Transverse colon (tissue), 4 donors: Measurements from ENCODE around the gene SEC61A1. TPM values are rescaled to one million over a fixed set of nuclear protein-coding genes. Genes with fewer than 3 reads are reported as not detected.
A peak's percentile ranks its signal among the peaks of the same experiment; 100 is the strongest.

Experiments used
- DNase-seq: peaks from one replicate; pipeline ENCODE4 v3.0.0-alpha.2; 2019
- H3K27ac ChIP-seq, 4 donors: fragments of 200-600 bp; sonication (generic); 2 replicates each; pipeline ENCODE4 v1.5.1; 2016 to 2018; ENCODE audit warnings: inconsistent platforms in 4 of 4
- H3K27me3 ChIP-seq: fragments of 200-600 bp; sonication (generic); 2 replicates; pipeline ENCODE4 v1.5.1; 2017; ENCODE audit warnings: inconsistent platforms
- H3K36me3 ChIP-seq, 4 donors: fragments of 200-600 bp; sonication (generic); 2 replicates each; pipeline ENCODE4 v1.5.1; 2017 to 2019; ENCODE audit warnings: inconsistent platforms in 4 of 4
- H3K4me1 ChIP-seq, 4 donors: fragments of 200-600 bp; sonication (generic); 2 replicates each; pipeline ENCODE4 v1.5.1; 2017 to 2020; ENCODE audit warnings: inconsistent platforms in 4 of 4
- H3K4me3 ChIP-seq, 4 donors: fragments of 200-600 bp; sonication (generic); 1 replicate in 1 of 4; 2 replicates in 3 of 4; pipeline versions ENCODE4 v1.5.1 to v1.6.1; 2017 to 2019; ENCODE audit warnings: inconsistent platforms in 4 of 4
- H3K9me3 ChIP-seq, 2 donors: fragments of 200-600 bp; sonication (generic); 2 replicates each; pipeline ENCODE4 v1.5.1; 2017 to 2019; ENCODE audit warnings: inconsistent platforms in 2 of 2
- CTCF ChIP-seq, 5 experiments: fragments of 200-600 bp in 3 of 5; fragments of 450-650 bp in 2 of 5; sonication (generic) in 3 of 5; IDR thresholded peaks; 1 replicate in 2 of 5; 2 replicates in 3 of 5; pipeline ENCODE4 v1.5.1; 2016 to 2017; ENCODE audit warnings: antibody characterized with exemption in 5 of 5, inconsistent platforms in 3 of 5, mild to moderate bottlenecking in 2 of 5, moderate library complexity in 1 of 5
- EP300 ChIP-seq: sonication (generic); formaldehyde crosslinking; IDR thresholded peaks from one replicate; pipeline ENCODE4 v1.6.1; 2017; ENCODE audit warnings: antibody characterized with exemption, low read depth
- POLR2A ChIP-seq: fragments of 450-650 bp; IDR thresholded peaks from one replicate; pipeline ENCODE4 v1.6.1; 2016; ENCODE audit warnings: antibody characterized with exemption, mild to moderate bottlenecking, moderate library complexity
- POLR2AphosphoS5 ChIP-seq, 3 donors: sonication (generic); formaldehyde crosslinking; IDR thresholded peaks; one replicate each; pipeline ENCODE4 v1.6.1; 2016; ENCODE audit warnings: antibody characterized with exemption in 3 of 3
- WGBS, 2 donors: methylation state at CpG; one replicate each; pipeline ENCODE4 v1.1.5; 2018; ENCODE audit warnings: low coverage in 1 of 2; 5-methylcytosine and 5-hydroxymethylcytosine counted together
- in situ Hi-C, 4 donors: fragments of 200-750 bp; cut with MboI; loops; one replicate each; pipeline versions ENCODE4 v1.15.0 to v1.15.1; 2017; ENCODE audit warnings: low sequenced_read_pairs in 3 of 4, low pct_ligation_motif_present in 1 of 4, low pct_unique_long_range_greater_than_20kb in 1 of 4
- intact Hi-C: fragments of 100-400 bp; cut with DNase I; formaldehyde crosslinking; loops from one replicate; pipeline ENCODE4 v1.15.1; 2023; ENCODE audit warnings: low total_unique reads
- total RNA-seq, 4 donors: library from RNA; depleted of rRNA; stranded (reverse); fragments of >200 nt; gene quantifications; one replicate each; pipeline ENCODE4 v1.1.0, GENCODE V29; 2016

SEC61A1 gene
- total RNA-seq, 4 donors from 2014 or later: 86.6 to 116 (median 115) TPM

GRCh38 chr3:128075522-128076482 is 23.6 kb downstream of the SEC61A1 start:
- TF ChIP-seq POLR2A (no peak), EP300 (no peak), POLR2AphosphoS5 (IDR thresholded peaks at IDR 0.05) (peak; percentile 40 to 62 (median 59)), CTCF (IDR thresholded peaks at IDR 0.05) (peak; percentile 85 to 98 (median 96))
- in situ Hi-C loops: loop anchor here in 3 of 4 donors (25.0 kb wide), 3 partner anchors 411 to 536 kb away; partner anchors contain the start of gene GATA2 (in 1 of the 3)
- WGBS, 2 donors: 5% methylated on average over 71 of the region's 78 CpGs; no CpG with 5 or more reads in 1 of the 2 donors
- Histone ChIP-seq H3K4me1 (peaks cover 8 to 24% (median 22%) of the 10 kb centered on the region in 4 donors), H3K9me3 (no peaks in the 10 kb centered on the region), H3K4me3 (peak overlapping the region; percentile 18 to 54 (median 34)), H3K27me3 (peaks cover 4% of the 10 kb centered on the region), H3K36me3 (peaks cover 0 to 9% (median 3%) of the 10 kb centered on the region in 4 donors), H3K27ac (peak overlapping the region; percentile 50 to 76 (median 68))
- DNase-seq: peak; percentile 91
- intact Hi-C loops: no loop called here

GRCh38 chr3:128076483-128077201 is 24.4 kb downstream of the SEC61A1 start:
- intact Hi-C loops: no loop called here
- Histone ChIP-seq H3K4me1 (peaks cover 8 to 31% (median 27%) of the 10 kb centered on the region in 4 donors), H3K9me3 (no peaks in the 10 kb centered on the region), H3K27me3 (peaks cover 4% of the 10 kb centered on the region), H3K27ac (peak overlapping the region in 2 of 4 donors; percentile 7 to 71), H3K36me3 (peaks cover 0 to 1% (median 0%) of the 10 kb centered on the region in 4 donors), H3K4me3 (peak overlapping the region in 3 of 4 donors; percentile 27 to 54 (median 41))
- 18% methylated on average over 30 of the region's 79 CpGs; no CpG with 5 or more reads in 1 of the 2 donors for WGBS, 2 donors
- no peak for TF ChIP-seq CTCF (IDR thresholded peaks at IDR 0.05)
- TF ChIP-seq POLR2A: no peak
- TF ChIP-seq POLR2AphosphoS5 (IDR thresholded peaks at IDR 0.05): no peak
- no peak for TF ChIP-seq EP300
- in situ Hi-C loops: loop anchor here in 3 of 4 donors (25.0 kb wide), 3 partner anchors 411 to 536 kb away; partner anchors contain the start of gene GATA2 (in 1 of the 3)
- DNase-seq: peak; percentile 34

GRCh38 chr3:128077202-128077624 is 25.0 kb downstream of the SEC61A1 start:
- no peak for TF ChIP-seq POLR2AphosphoS5 (IDR thresholded peaks at IDR 0.05)
- TF ChIP-seq EP300: no peak
- TF ChIP-seq POLR2A: no peak
- no peak for TF ChIP-seq CTCF (IDR thresholded peaks at IDR 0.05)
- 22% methylated on average over 11 of the region's 11 CpGs; no CpG with 5 or more reads in 1 of the 2 donors for WGBS, 2 donors
- Histone ChIP-seq H3K4me1 (peaks cover 8 to 33% (median 32%) of the 10 kb centered on the region in 4 donors), H3K27ac (peak overlapping the region in 2 of 4 donors; percentile 1 to 71), H3K27me3 (peaks cover 4% of the 10 kb centered on the region), H3K36me3 (no peaks in the 10 kb centered on the region), H3K4me3 (peak overlapping the region in 3 of 4 donors; percentile 27 to 54 (median 41)), H3K9me3 (no peaks in the 10 kb centered on the region)
- intact Hi-C loops: no loop called here
- DNase-seq: no peak
- in situ Hi-C loops: loop anchor here in 3 of 4 donors (25.0 kb wide), 3 partner anchors 410 to 535 kb away; partner anchors contain the start of gene GATA2 (in 1 of the 3)
